ENCODE measurements around the gene IFNL4. TPM values are rescaled to one million over a fixed set of nuclear protein-coding genes. Genes with fewer than 3 reads are reported as not detected.
"Not testable (repeated sequence)": the region's sequence is repeated elsewhere in the genome, so short reads cannot be mapped to it uniquely, and the experiment has no call there.

IFNL4 gene
- total RNA-seq, 5 donors from 2014 or later (not counting 1 experiment from before 2014, with no cell fraction given), result not detected

GRCh38 chr19:39236527-39236926, 12.1 kb downstream of the IFNL4 start:
- Mint-ChIP-seq H3K4me1 (peaks cover 29 to 33% (median 29%) of the 10 kb centered on the region in 3 donors), H3K9me3 (no peaks in the 10 kb centered on the region), H3K4me3 (peak overlapping the region in 1 of 3 donors; percentile 74), H3K27me3 (no peaks in the 10 kb centered on the region), H3K27ac (peak overlapping the region; percentile 63 to 92), H3K36me3 (no peaks in the 10 kb centered on the region)
- no peaks in the 10 kb centered on the region for H3K9me3 ChIP-seq
- DNase-seq (peak in 27 of 35 experiments; percentile 7 to 57 (median 27)), ATAC-seq (replicated peaks in 1 of 4) (peak; percentile 77 to 87 (median 84))
- H3K27me3 ChIP-seq (replicated peaks in 1 of 2; ENCODE audit: control insufficient read depth in 2 of 2, extremely low read depth in 1 of 2, insufficient read depth in 2 of 2, low read length in 1 of 2), result no peaks in the 10 kb centered on the region
- WGBS (ENCODE audit: insufficient coverage), result 42% methylated on average over 11 of the region's 12 CpGs
- no peak overlapping the region for H3K4me3 ChIP-seq (ENCODE audit: control insufficient read depth in 1 of 2, extremely low read depth in 1 of 2, low read length in 1 of 2)
- ChIA-PET POLR2A (interaction anchor here in 1 of 2 donors (0.5 kb wide), 1 partner anchor 657 kb away, joined by 7 read pairs; no protein-coding TSS in a partner anchor), CTCF (interaction anchor here in 1 of 2 donors (0.6 kb wide), 1 partner anchor 904 kb away, joined by 18 read pairs; no protein-coding TSS in a partner anchor)
- peaks cover 0 to 27% of the 10 kb centered on the region in 2 experiments for H3K4me1 ChIP-seq (ENCODE audit: control insufficient read depth in 1 of 2, extremely low read depth in 1 of 2, insufficient read depth in 2 of 2, low read length in 2 of 2)
- H3K27ac ChIP-seq (ENCODE audit: low read length), result peak overlapping the region; percentile 19
- H3K36me3 ChIP-seq (ENCODE audit: control insufficient read depth in 2 of 2, extremely low read depth in 1 of 2, insufficient read depth in 1 of 2, low read length in 1 of 2), result no peaks in the 10 kb centered on the region

- ChIA-PET CTCF (no interaction called here), POLR2A (no interaction called here)
Measured at GRCh38 chr19:39232708-39233107, 15.9 kb downstream of the IFNL4 start.

GRCh38 chr19:39230096-39230764, 18.4 kb downstream of the IFNL4 start:
- Histone ChIP-seq H3K36me3 (ENCODE audit: control insufficient read depth in 2 of 2, extremely low read depth in 1 of 2, insufficient read depth in 1 of 2, low read length in 1 of 2) (no peaks in the 10 kb centered on the region), H3K27me3 (replicated peaks in 1 of 2; ENCODE audit: control insufficient read depth in 2 of 2, extremely low read depth in 1 of 2, insufficient read depth in 2 of 2, low read length in 1 of 2) (peaks cover 0 to 3% of the 10 kb centered on the region in 2 experiments), H3K4me3 (ENCODE audit: control insufficient read depth in 1 of 2, extremely low read depth in 1 of 2, low read length in 1 of 2) (no peak overlapping the region), H3K4me1 (ENCODE audit: control insufficient read depth in 1 of 2, extremely low read depth in 1 of 2, insufficient read depth in 2 of 2, low read length in 2 of 2) (no peaks in the 10 kb centered on the region), H3K27ac (ENCODE audit: low read length) (no peak overlapping the region), H3K9me3 (no peaks in the 10 kb centered on the region)
- Mint-ChIP-seq H3K4me1 (no peaks in the 10 kb centered on the region), H3K4me3 (no peak overlapping the region), H3K27me3 (peaks cover 3 to 7% of the 10 kb centered on the region in 2 donors), H3K27ac (no peak overlapping the region), H3K9me3 (no peaks in the 10 kb centered on the region), H3K36me3 (no peaks in the 10 kb centered on the region)
- ChIA-PET POLR2A (no interaction called here), CTCF (no interaction called here)
- DNase-seq (no peak), ATAC-seq (replicated peaks in 1 of 4) (no peak)
- no CpG with 5 or more reads among the region's 2 CpGs for WGBS (ENCODE audit: insufficient coverage)

More at GRCh38 chr19:39232708-39233107, 15.9 kb downstream of the IFNL4 start:
- no peaks in the 10 kb centered on the region for H3K36me3 Mint-ChIP-seq
- no peak overlapping the region for H3K4me3 ChIP-seq (ENCODE audit: control insufficient read depth in 1 of 2, extremely low read depth in 1 of 2, low read length in 1 of 2)
- H3K36me3 ChIP-seq (ENCODE audit: control insufficient read depth in 2 of 2, extremely low read depth in 1 of 2, insufficient read depth in 1 of 2, low read length in 1 of 2), result no peaks in the 10 kb centered on the region
- H3K27me3 ChIP-seq (replicated peaks in 1 of 2; ENCODE audit: control insufficient read depth in 2 of 2, extremely low read depth in 1 of 2, insufficient read depth in 2 of 2, low read length in 1 of 2), result peaks cover 0 to 3% of the 10 kb centered on the region in 2 experiments
- no peak overlapping the region for H3K27ac Mint-ChIP-seq
- H3K9me3 ChIP-seq, result no peaks in the 10 kb centered on the region
- H3K4me3 Mint-ChIP-seq, result no peak overlapping the region
- no peaks in the 10 kb centered on the region for H3K9me3 Mint-ChIP-seq
- ATAC-seq (replicated peaks in 1 of 4) (no peak), DNase-seq (no peak)
- 90% methylated on average over 2 of the region's 5 CpGs for WGBS (ENCODE audit: insufficient coverage)
- H3K27ac ChIP-seq (ENCODE audit: low read length), result no peak overlapping the region
- peaks cover 0 to 17% of the 10 kb centered on the region in 2 experiments for H3K4me1 ChIP-seq (ENCODE audit: control insufficient read depth in 1 of 2, extremely low read depth in 1 of 2, insufficient read depth in 2 of 2, low read length in 2 of 2)
- peaks cover 18 to 19% (median 18%) of the 10 kb centered on the region in 3 donors for H3K4me1 Mint-ChIP-seq
- no peaks in the 10 kb centered on the region for H3K27me3 Mint-ChIP-seq

GRCh38 chr19:39224910-39225309, 23.7 kb downstream of the IFNL4 start:
- WGBS (ENCODE audit: insufficient coverage), result no CpG with 5 or more reads among the region's 3 CpGs
- H3K27ac Mint-ChIP-seq, result no peak overlapping the region

GRCh38 chr19:39223703-39224279, 24.9 kb downstream of the IFNL4 start:
- ChIA-PET CTCF (no interaction called here), POLR2A (no interaction called here)
- Histone ChIP-seq H3K9me3 (no peaks in the 10 kb centered on the region), H3K27me3 (replicated peaks in 1 of 2; ENCODE audit: control insufficient read depth in 2 of 2, extremely low read depth in 1 of 2, insufficient read depth in 2 of 2, low read length in 1 of 2) (peaks cover 0 to 36% of the 10 kb centered on the region in 2 experiments), H3K4me3 (ENCODE audit: control insufficient read depth in 1 of 2, extremely low read depth in 1 of 2, low read length in 1 of 2) (no peak overlapping the region), H3K36me3 (ENCODE audit: control insufficient read depth in 2 of 2, extremely low read depth in 1 of 2, insufficient read depth in 1 of 2, low read length in 1 of 2) (no peaks in the 10 kb centered on the region), H3K27ac (ENCODE audit: low read length) (no peak overlapping the region), H3K4me1 (ENCODE audit: control insufficient read depth in 1 of 2, extremely low read depth in 1 of 2, insufficient read depth in 2 of 2, low read length in 2 of 2) (no peaks in the 10 kb centered on the region)
- Mint-ChIP-seq H3K36me3 (no peaks in the 10 kb centered on the region), H3K9me3 (no peaks in the 10 kb centered on the region), H3K27me3 (peaks cover 30 to 40% of the 10 kb centered on the region in 2 donors), H3K4me1 (no peaks in the 10 kb centered on the region), H3K4me3 (no peak overlapping the region), H3K27ac (no peak overlapping the region)
- WGBS (ENCODE audit: insufficient coverage), result 19% methylated on average over 2 of the region's 4 CpGs
- DNase-seq (peak in 7 of 35 experiments; percentile 10 to 24 (median 18)), ATAC-seq (replicated peaks in 1 of 4) (no peak)

More at GRCh38 chr19:39224910-39225309, 23.7 kb downstream of the IFNL4 start:
- Histone ChIP-seq H3K27me3 (replicated peaks in 1 of 2; ENCODE audit: control insufficient read depth in 2 of 2, extremely low read depth in 1 of 2, insufficient read depth in 2 of 2, low read length in 1 of 2) (peaks cover 0 to 29% of the 10 kb centered on the region in 2 experiments), H3K9me3 (no peaks in the 10 kb centered on the region), H3K4me3 (ENCODE audit: control insufficient read depth in 1 of 2, extremely low read depth in 1 of 2, low read length in 1 of 2) (no peak overlapping the region), H3K4me1 (ENCODE audit: control insufficient read depth in 1 of 2, extremely low read depth in 1 of 2, insufficient read depth in 2 of 2, low read length in 2 of 2) (no peaks in the 10 kb centered on the region), H3K36me3 (ENCODE audit: control insufficient read depth in 2 of 2, extremely low read depth in 1 of 2, insufficient read depth in 1 of 2, low read length in 1 of 2) (no peaks in the 10 kb centered on the region), H3K27ac (ENCODE audit: low read length) (no peak overlapping the region)
- ChIA-PET POLR2A (no interaction called here), CTCF (interaction anchor here in 1 of 2 donors (0.6 kb wide), 1 partner anchor 555 kb away, joined by 4 read pairs; no protein-coding TSS in a partner anchor)
- Mint-ChIP-seq H3K9me3 (no peaks in the 10 kb centered on the region), H3K4me3 (no peak overlapping the region), H3K27me3 (peaks cover 25 to 36% of the 10 kb centered on the region in 2 donors), H3K4me1 (no peaks in the 10 kb centered on the region), H3K36me3 (no peaks in the 10 kb centered on the region)
- DNase-seq (peak in 1 of 35 experiments; percentile 17), ATAC-seq (replicated peaks in 1 of 4) (no peak)

- H3K9me3 Mint-ChIP-seq; H3K27ac ChIP-seq (ENCODE audit: low read length); ATAC-seq (replicated peaks in 1 of 4); H3K27ac Mint-ChIP-seq; H3K4me3 Mint-ChIP-seq; POLR2A ChIA-PET; CTCF ChIA-PET; H3K36me3 ChIP-seq (ENCODE audit: control insufficient read depth in 2 of 2, extremely low read depth in 1 of 2, insufficient read depth in 1 of 2, low read length in 1 of 2); H3K4me3 ChIP-seq (ENCODE audit: control insufficient read depth in 1 of 2, extremely low read depth in 1 of 2, low read length in 1 of 2); DNase-seq; H3K4me1 Mint-ChIP-seq; H3K9me3 ChIP-seq; H3K4me1 ChIP-seq (ENCODE audit: control insufficient read depth in 1 of 2, extremely low read depth in 1 of 2, insufficient read depth in 2 of 2, low read length in 2 of 2); H3K36me3 Mint-ChIP-seq: not testable (repeated sequence)
- peaks cover 28 to 36% of the 10 kb centered on the region in 2 donors for H3K27me3 Mint-ChIP-seq
- WGBS (ENCODE audit: insufficient coverage), result 80% methylated on average over 2 of the region's 10 CpGs
- H3K27me3 ChIP-seq (replicated peaks in 1 of 2; ENCODE audit: control insufficient read depth in 2 of 2, extremely low read depth in 1 of 2, insufficient read depth in 2 of 2, low read length in 1 of 2), result peaks cover 0 to 43% of the 10 kb centered on the region in 2 experiments
Measured at GRCh38 chr19:39219108-39219507, 29.5 kb downstream of the IFNL4 start.

Measured in T-cell (primary cell).